Measurements from ENCODE around the gene TRPC4AP. TPM values are rescaled to one million over a fixed set of nuclear protein-coding genes. Genes with fewer than 3 reads are reported as not detected.
A peak's percentile ranks its signal among the peaks of the same experiment; 100 is the strongest.
"Not testable (repeated sequence)": the region's sequence is repeated elsewhere in the genome, so short reads cannot be mapped to it uniquely, and the experiment has no call there.

The TRPC4AP gene
- total RNA-seq, 1 donor = 98.8 TPM

GRCh38 chr20:35059110-35059509 is 33.5 kb downstream of the TRPC4AP start:
- Histone ChIP-seq H3K9me3 (ENCODE audit: low read depth, low read length) (no peaks in the 10 kb centered on the region), H3K4me3 (ENCODE audit: insufficient read depth, low read length) (no peak overlapping the region), H2AFZ (ENCODE audit: low read length) (no peak overlapping the region), H3K27me3 (ENCODE audit: insufficient read depth, low read length) (no peaks in the 10 kb centered on the region), H3K79me2 (ENCODE audit: insufficient read depth, low read length) (peaks cover 77% of the 10 kb centered on the region), H3K4me2 (ENCODE audit: insufficient read depth, low read length) (no peak overlapping the region), H3K4me1 (ENCODE audit: insufficient read depth, low read length) (peaks cover 15% of the 10 kb centered on the region), H4K20me1 (ENCODE audit: insufficient read depth, low read length) (peaks cover 34% of the 10 kb centered on the region), H3K27ac (ENCODE audit: low read depth, low read length) (no peak overlapping the region), H3K36me3 (ENCODE audit: insufficient read depth, low read length) (peaks cover 24% of the 10 kb centered on the region)
- TF ChIP-seq, protein P1, sequence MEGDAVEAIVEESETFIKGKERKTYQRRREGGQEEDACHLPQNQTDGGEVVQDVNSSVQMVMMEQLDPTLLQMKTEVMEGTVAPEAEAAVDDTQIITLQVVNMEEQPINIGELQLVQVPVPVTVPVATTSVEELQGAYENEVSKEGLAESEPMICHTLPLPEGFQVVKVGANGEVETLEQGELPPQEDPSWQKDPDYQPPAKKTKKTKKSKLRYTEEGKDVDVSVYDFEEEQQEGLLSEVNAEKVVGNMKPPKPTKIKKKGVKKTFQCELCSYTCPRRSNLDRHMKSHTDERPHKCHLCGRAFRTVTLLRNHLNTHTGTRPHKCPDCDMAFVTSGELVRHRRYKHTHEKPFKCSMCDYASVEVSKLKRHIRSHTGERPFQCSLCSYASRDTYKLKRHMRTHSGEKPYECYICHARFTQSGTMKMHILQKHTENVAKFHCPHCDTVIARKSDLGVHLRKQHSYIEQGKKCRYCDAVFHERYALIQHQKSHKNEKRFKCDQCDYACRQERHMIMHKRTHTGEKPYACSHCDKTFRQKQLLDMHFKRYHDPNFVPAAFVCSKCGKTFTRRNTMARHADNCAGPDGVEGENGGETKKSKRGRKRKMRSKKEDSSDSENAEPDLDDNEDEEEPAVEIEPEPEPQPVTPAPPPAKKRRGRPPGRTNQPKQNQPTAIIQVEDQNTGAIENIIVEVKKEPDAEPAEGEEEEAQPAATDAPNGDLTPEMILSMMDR (IDR thresholded peaks at IDR 0.05; ENCODE audit: extremely low read depth, low read depth, low read length) = no peak
- no peak for DNase-seq (ENCODE audit: insufficient read length, low spot score, missing footprints)

DNA sequence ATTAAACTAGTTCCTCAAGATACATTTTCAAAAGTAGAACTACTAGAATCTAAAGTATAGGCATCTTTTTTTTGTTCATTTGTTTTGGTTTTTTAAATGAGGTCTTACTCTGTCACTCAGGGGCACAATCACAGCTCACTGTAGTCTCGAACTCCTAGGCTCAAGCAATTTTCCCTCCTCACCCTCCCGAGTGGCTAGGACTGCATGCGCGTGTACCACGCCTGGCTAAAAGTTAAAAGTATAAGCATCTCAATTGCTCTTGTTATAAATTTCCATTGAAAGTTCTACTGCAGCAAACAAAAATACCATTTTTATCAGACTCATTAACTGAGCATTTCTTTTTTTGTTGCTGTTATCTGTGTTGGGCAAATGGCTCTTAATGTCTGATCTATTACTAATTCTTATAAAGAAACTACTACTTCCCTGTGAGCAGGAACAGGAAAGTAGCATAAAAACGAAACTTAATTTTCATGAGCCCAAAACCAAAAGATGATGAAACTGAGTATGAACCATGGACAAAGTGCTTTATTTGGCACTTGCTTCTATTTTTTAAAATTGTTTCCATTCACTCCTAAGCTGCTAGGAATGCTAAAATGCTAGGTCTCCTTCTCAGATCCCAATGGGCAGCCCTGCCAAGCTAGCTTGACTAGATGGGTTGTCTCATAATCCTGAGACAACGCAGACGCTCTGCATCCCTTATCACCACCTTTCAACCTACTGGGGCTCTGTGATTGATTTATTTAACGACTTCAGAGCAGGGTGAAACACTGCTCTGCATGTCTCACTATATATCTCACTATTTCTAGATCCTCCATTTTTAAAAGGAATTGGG is 36.9 kb downstream of the TRPC4AP start:
- H3K4me1 ChIP-seq (ENCODE audit: insufficient read depth, low read length) = peaks cover 25% of the 10 kb centered on the region
- peak overlapping the region; percentile 63 for H3K27ac ChIP-seq (ENCODE audit: low read depth, low read length)
- H3K4me3 ChIP-seq (ENCODE audit: insufficient read depth, low read length) = peak overlapping the region; percentile 16
- peak; percentile 37 for DNase-seq (ENCODE audit: insufficient read length, low spot score, missing footprints)
- H3K36me3 ChIP-seq (ENCODE audit: insufficient read depth, low read length) = peaks cover 30% of the 10 kb centered on the region
- peaks cover 14% of the 10 kb centered on the region for H4K20me1 ChIP-seq (ENCODE audit: insufficient read depth, low read length)
- no peak overlapping the region for H2AFZ ChIP-seq (ENCODE audit: low read length)
- peak overlapping the region; percentile 61 for H3K4me2 ChIP-seq (ENCODE audit: insufficient read depth, low read length)
- TF ChIP-seq, protein P1 (IDR thresholded peaks at IDR 0.05; ENCODE audit: extremely low read depth, low read depth, low read length) = no peak
- H3K79me2 ChIP-seq (ENCODE audit: insufficient read depth, low read length) = peaks cover 71% of the 10 kb centered on the region
- no peaks in the 10 kb centered on the region for H3K9me3 ChIP-seq (ENCODE audit: low read depth, low read length)
- H3K27me3 ChIP-seq (ENCODE audit: insufficient read depth, low read length) = no peaks in the 10 kb centered on the region

- H4K20me1 ChIP-seq (ENCODE audit: insufficient read depth, low read length) = peaks cover 7% of the 10 kb centered on the region
- peaks cover 25% of the 10 kb centered on the region for H3K4me1 ChIP-seq (ENCODE audit: insufficient read depth, low read length)
- TF ChIP-seq, protein P1 (IDR thresholded peaks at IDR 0.05; ENCODE audit: extremely low read depth, low read depth, low read length) = no peak
- DNase-seq (ENCODE audit: insufficient read length, low spot score, missing footprints) = no peak
- H3K4me2 ChIP-seq (ENCODE audit: insufficient read depth, low read length) = no peak overlapping the region
- H3K9me3 ChIP-seq (ENCODE audit: low read depth, low read length) = no peaks in the 10 kb centered on the region
- no peak overlapping the region for H2AFZ ChIP-seq (ENCODE audit: low read length)
- H3K79me2 ChIP-seq (ENCODE audit: insufficient read depth, low read length) = peaks cover 65% of the 10 kb centered on the region
- no peaks in the 10 kb centered on the region for H3K27me3 ChIP-seq (ENCODE audit: insufficient read depth, low read length)
- H3K27ac ChIP-seq (ENCODE audit: low read depth, low read length) = peak overlapping the region; percentile 63
- H3K36me3 ChIP-seq (ENCODE audit: insufficient read depth, low read length) = peaks cover 38% of the 10 kb centered on the region
- H3K4me3 ChIP-seq (ENCODE audit: insufficient read depth, low read length) = no peak overlapping the region
These were observed 37.8 kb downstream of the TRPC4AP start for GRCh38 chr20:35054814-35055213.

- Histone ChIP-seq H3K27ac (ENCODE audit: low read depth, low read length) (peak overlapping the region; percentile 8), H3K79me2 (ENCODE audit: insufficient read depth, low read length) (peaks cover 55% of the 10 kb centered on the region), H3K4me2 (ENCODE audit: insufficient read depth, low read length) (peak overlapping the region; percentile 44), H3K36me3 (ENCODE audit: insufficient read depth, low read length) (peaks cover 60% of the 10 kb centered on the region), H3K4me1 (ENCODE audit: insufficient read depth, low read length) (peaks cover 25% of the 10 kb centered on the region)
- H4K20me1 ChIP-seq (ENCODE audit: insufficient read depth, low read length); H2AFZ ChIP-seq (ENCODE audit: low read length); H3K4me3 ChIP-seq (ENCODE audit: insufficient read depth, low read length); DNase-seq (ENCODE audit: insufficient read length, low spot score, missing footprints); H3K9me3 ChIP-seq (ENCODE audit: low read depth, low read length); H3K27me3 ChIP-seq (ENCODE audit: insufficient read depth, low read length): not testable (repeated sequence)
These were observed 40.0 kb downstream of the TRPC4AP start for GRCh38 chr20:35052616-35053015.

All from osteoblast (primary cell).